ENCODE results near the gene OR5H1.

- TF ChIP-seq CTCF (IDR thresholded peaks at IDR 0.05) (no peak), POLR2AphosphoS5 (IDR thresholded peaks at IDR 0.05; ENCODE audit: insufficient read depth in 1 of 2, low read depth in 1 of 2) (no peak)
Observed at GRCh38 chr3:98115717-98116116, 14.8 kb upstream of the OR5H1 start.

All from vagina (tissue), 2 donors.